Testis (tissue), 2 donors: ENCODE data around the gene DLG5.

Experiments used
- CTCF ChIP-seq, 3 experiments: fragments of 450-650 bp in 2 of 3; fragments of 200-600 bp in 1 of 3; sonication (generic) in 1 of 3; IDR thresholded peaks; one replicate each; pipeline ENCODE4 v1.5.1; 2016 to 2019; ENCODE audit warnings: antibody characterized with exemption in 3 of 3, mild to moderate bottlenecking in 2 of 3, moderate library complexity in 1 of 3
- POLR2A ChIP-seq: fragments of 450-650 bp; IDR thresholded peaks from one replicate; pipeline ENCODE4 v1.6.1; 2017; ENCODE audit warnings: antibody characterized with exemption, mild to moderate bottlenecking, moderate library complexity

- TF ChIP-seq POLR2A (no peak), CTCF (IDR thresholded peaks at IDR 0.05) (no peak)
Observed at GRCh38 chr10:77742172-77742571, 184.4 kb downstream of the DLG5 start.
